Naive thymus-derived CD4-positive, alpha-beta T cell (primary cell): ENCODE results near the gene MTMR8. TPM values are rescaled to one million over a fixed set of nuclear protein-coding genes. Genes with fewer than 3 reads are reported as not detected.
A peak's percentile ranks its signal among the peaks of the same experiment; 100 is the strongest.

Experiments
- ATAC-seq: fragments of 150-1000 bp; cut with Tn5 transposase; 2 replicates; pipeline ENCODE4 v1.10.0; 2021; ENCODE audit warnings: mild to moderate bottlenecking, moderate library complexity
- CTCF ChIA-PET: fragments of 350-600 bp; sonication (Branson Sonifier 250); formaldehyde crosslinking; loops from one replicate; lab custom pipeline; 2021; ENCODE audit warnings: antibody characterized with exemption; lab: Charles Lee
- POLR2A ChIA-PET: fragments of 350-600 bp; sonication (Branson Sonifier 250); formaldehyde crosslinking; loops from one replicate; lab custom pipeline; 2021; ENCODE audit warnings: antibody characterized with exemption, inconsistent platforms; lab: Charles Lee
- DNase-seq, 9 donors: peaks; one replicate each; pipeline versions ENCODE4 v3.0.0 to v3.0.0-alpha.2; 2020 to 2022; ENCODE audit warnings: mixed read lengths in 1 of 9
- H3K27ac ChIP-seq: one replicate; pipeline ENCODE4 v1.7.0; 2013; ENCODE audit warnings: mild to moderate bottlenecking, low read depth, low read length, moderate library complexity
- H3K27me3 ChIP-seq, 2 donors: one replicate each; pipeline ENCODE4 v1.7.0; 2013; ENCODE audit warnings: low read length in 2 of 2, mild to moderate bottlenecking in 2 of 2, moderate library complexity in 2 of 2; ENCODE audit not compliant: control insufficient read depth in 2 of 2, insufficient read depth in 2 of 2
- H3K36me3 ChIP-seq, 3 experiments: 1 replicate in 2 of 3; 2 replicates in 1 of 3; pipeline ENCODE4 v1.7.0; 2013; ENCODE audit warnings: low read length in 3 of 3, mild to moderate bottlenecking in 3 of 3, moderate library complexity in 1 of 3; ENCODE audit not compliant: insufficient read depth in 3 of 3, control insufficient read depth in 2 of 3
- H3K4me1 ChIP-seq, 2 donors: one replicate each; pipeline ENCODE4 v1.7.0; 2013; ENCODE audit warnings: low read length in 2 of 2, mild to moderate bottlenecking in 2 of 2, moderate library complexity in 1 of 2; ENCODE audit not compliant: control insufficient read depth in 2 of 2, insufficient read depth in 2 of 2
- H3K4me3 ChIP-seq: 2 replicates; pipeline ENCODE4 v1.7.0; 2013; ENCODE audit warnings: mild to moderate bottlenecking, low read length
- H3K9me3 ChIP-seq, 3 experiments: 1 replicate in 2 of 3; 2 replicates in 1 of 3; pipeline ENCODE4 v1.7.0; 2013; ENCODE audit warnings: low read length in 3 of 3; ENCODE audit not compliant: control insufficient read depth in 2 of 3
- H3K27ac Mint-ChIP-seq, 9 donors: one replicate each; pipeline ENCODE4 v1.8.0; 2020 to 2022; ENCODE audit warnings: mixed read lengths in 9 of 9, mild to moderate bottlenecking in 8 of 9, moderate library complexity in 5 of 9, inconsistent platforms in 2 of 9
- H3K27me3 Mint-ChIP-seq, 5 donors: one replicate each; pipeline ENCODE4 v1.8.0; 2021 to 2022; ENCODE audit warnings: mixed read lengths in 5 of 5, mild to moderate bottlenecking in 1 of 5
- H3K36me3 Mint-ChIP-seq, 5 donors: one replicate each; pipeline ENCODE4 v1.8.0; 2020 to 2022; ENCODE audit warnings: mixed read lengths in 5 of 5, mild to moderate bottlenecking in 3 of 5, inconsistent platforms in 1 of 5
- H3K4me1 Mint-ChIP-seq, 7 donors: one replicate each; pipeline ENCODE4 v1.8.0; 2020 to 2022; ENCODE audit warnings: mixed read lengths in 7 of 7, mild to moderate bottlenecking in 3 of 7, inconsistent platforms in 1 of 7
- H3K4me3 Mint-ChIP-seq, 10 donors: one replicate each; pipeline ENCODE4 v1.8.0; 2020 to 2022; ENCODE audit warnings: mild to moderate bottlenecking in 10 of 10, mixed read lengths in 10 of 10, moderate library complexity in 6 of 10, inconsistent platforms in 2 of 10
- H3K9me3 Mint-ChIP-seq, 11 donors: one replicate each; pipeline ENCODE4 v1.8.0; 2020 to 2022; ENCODE audit warnings: mixed read lengths in 11 of 11, mild to moderate bottlenecking in 4 of 11, inconsistent platforms in 1 of 11, moderate library complexity in 1 of 11
- intact Hi-C, 2 donors: fragments of 100-400 bp; cut with micrococcal nuclease; formaldehyde crosslinking; loops; one replicate each; pipeline ENCODE4 v1.15.1; 2023
- polyA plus RNA-seq, 2 donors: library from polyadenylated mRNA; unstranded; fragments of 300-500 nt; fragmentation: Illumina TruSeq; gene quantifications; one replicate each; pipeline ENCODE4 v1.2.3, GENCODE V29; 2021
- total RNA-seq, 6 experiments: library from RNA in 5 of 6; stranded (reverse) in 5 of 6; gene quantifications; 1 replicate in 5 of 6; 2 replicates in 1 of 6; pipeline ENCODE4 v1.2.3 and lab custom pipeline; 2021 to 2026

MTMR8 gene
- total RNA-seq (1 to 10 TPM; 4.7 to 9.4 (median 7.2) TPM), polyA plus RNA-seq (1 to 10 TPM; 2.7 to 5.1 TPM), total RNA-seq (lab: John Stamatoyannopoulos, UW) (8.6 reads per million, percentile 33 among the genes with 10 or more reads in this experiment)

DNA sequence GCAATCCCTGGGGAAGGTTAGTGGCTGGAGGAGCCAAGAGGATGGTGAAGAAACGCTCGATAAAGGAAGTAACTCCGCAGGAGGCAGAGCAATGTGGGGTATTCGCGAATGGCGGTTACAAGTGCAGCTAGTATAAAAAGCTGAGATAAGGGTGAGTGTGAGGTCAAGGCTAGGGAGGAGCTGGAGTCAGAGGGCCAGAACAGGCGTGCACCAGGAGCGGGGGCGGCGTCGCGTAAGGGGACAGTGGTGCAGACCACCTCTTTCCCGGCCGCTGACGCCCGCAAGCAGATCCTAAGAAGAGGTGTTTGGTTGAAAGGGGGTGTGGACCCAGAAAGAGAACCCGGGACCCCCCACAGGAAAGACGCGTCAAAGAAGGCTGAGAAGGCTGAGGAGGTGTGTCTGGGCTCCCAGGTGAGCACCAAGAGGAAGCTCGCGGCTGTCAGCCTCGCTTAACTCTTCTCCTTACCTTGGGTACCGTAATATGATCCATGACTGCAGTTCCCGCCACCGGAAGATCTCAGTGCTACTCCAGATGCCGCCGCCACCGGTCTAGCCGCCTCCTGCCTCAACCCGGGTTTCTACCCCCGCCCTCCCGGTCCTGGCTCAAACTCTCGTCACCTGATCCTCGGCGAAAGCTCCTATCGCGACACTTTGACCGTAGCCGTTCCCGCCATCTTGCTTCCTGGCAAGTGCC, at the start of gene MTMR8:
TSS of gene MTMR8 (minus strand) at position 579 of the 694 bp plus-strand sequence. CDS start at position 490, 89 bp downstream.
- Mint-ChIP-seq H3K4me3 (peak within 1 kb of the TSS; percentile 89 to 98 (median 94)), H3K27ac (peak within 1 kb of the TSS; percentile 83 to 94 (median 91)), H3K4me1 (peaks cover 15 to 54% (median 45%) of the 10 kb centered on the region in 7 donors), H3K9me3 (peaks cover 0 to 4% (median 0%) of the 10 kb centered on the region in 11 donors), H3K36me3 (peaks cover 0 to 6% (median 0%) of the 10 kb centered on the region in 5 donors), H3K27me3 (no peaks in the 10 kb centered on the region)
- CTCF ChIA-PET: no interaction called here
- H3K9me3 ChIP-seq: no peaks in the 10 kb centered on the region
- no peaks in the 10 kb centered on the region for H3K36me3 ChIP-seq
- DNase-seq (peak; percentile 58 to 83 (median 78)), ATAC-seq (peak; percentile 94)
- no peaks in the 10 kb centered on the region for H3K4me1 ChIP-seq
- peak within 1 kb of the TSS; percentile 66 for H3K4me3 ChIP-seq
- peak within 1 kb of the TSS; percentile 66 for H3K27ac ChIP-seq
- POLR2A ChIA-PET: interaction anchor here (1.3 to 1.9 kb wide), 2 partner anchors 834 to 1140 kb away, joined by 3 to 5 read pairs; partner anchors contain the start of gene LAS1L
- no peaks in the 10 kb centered on the region for H3K27me3 ChIP-seq
- intact Hi-C loops: loop anchor here (1.0 to 5.0 kb wide), 8 partner anchors 190 to 1140 kb away; partner anchors contain the start of genes AMER1 (in 2 of the 2), ZC3H12B (in 2 of the 2) and ZC4H2 (in 2 of the 2)

- H3K4me3 Mint-ChIP-seq: no peak overlapping the region
- H3K27ac Mint-ChIP-seq: no peak overlapping the region
- intact Hi-C loops: no loop called here
These were observed 44.3 kb upstream of the MTMR8 start for GRCh38 chrX:64439551-64439950.

DNA sequence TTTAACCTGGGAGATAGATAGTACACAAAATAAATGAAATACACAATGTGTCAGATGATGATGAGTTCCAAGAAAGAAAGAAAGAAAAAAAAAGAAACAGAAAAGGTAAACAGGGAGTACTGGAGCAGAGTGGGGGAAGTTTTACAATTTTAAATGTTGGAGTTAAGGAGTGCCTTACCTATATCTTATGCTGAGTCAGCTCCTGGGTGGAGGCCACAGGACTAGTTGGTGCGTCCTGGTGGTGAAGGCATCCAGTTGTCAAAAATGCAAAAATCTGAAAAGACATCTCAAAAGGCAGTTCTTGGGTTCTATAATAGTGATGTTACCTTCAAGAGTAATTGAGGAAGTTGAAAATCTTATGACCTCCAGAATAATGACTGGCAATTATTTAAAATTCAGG, 42.4 kb upstream of the MTMR8 start:
- ATAC-seq (no peak), DNase-seq (no peak)
- CTCF ChIA-PET: interaction anchor here (0.5 kb wide), 1 partner anchor 11 kb away, joined by 4 read pairs; no protein-coding TSS in a partner anchor
- Histone ChIP-seq H3K27ac (no peak overlapping the region), H3K27me3 (no peaks in the 10 kb centered on the region), H3K4me1 (no peaks in the 10 kb centered on the region), H3K9me3 (no peaks in the 10 kb centered on the region), H3K36me3 (no peaks in the 10 kb centered on the region), H3K4me3 (no peak overlapping the region)
- POLR2A ChIA-PET: no interaction called here
- Mint-ChIP-seq H3K27ac (no peak overlapping the region), H3K4me3 (no peak overlapping the region), H3K36me3 (no peaks in the 10 kb centered on the region), H3K27me3 (peaks cover 0 to 7% (median 0%) of the 10 kb centered on the region in 5 donors), H3K4me1 (peaks cover 0 to 2% (median 0%) of the 10 kb centered on the region in 7 donors), H3K9me3 (peaks cover 1 to 16% (median 5%) of the 10 kb centered on the region in 11 donors)
- intact Hi-C loops: no loop called here

More at GRCh38 chrX:64439551-64439950, 44.3 kb upstream of the MTMR8 start:
- no peaks in the 10 kb centered on the region for H3K36me3 Mint-ChIP-seq
- H3K27ac ChIP-seq: no peak overlapping the region
- DNase-seq (no peak), ATAC-seq (no peak)
- no peaks in the 10 kb centered on the region for H3K36me3 ChIP-seq
- H3K27me3 ChIP-seq: no peaks in the 10 kb centered on the region
- peaks cover 0 to 2% (median 0%) of the 10 kb centered on the region in 7 donors for H3K4me1 Mint-ChIP-seq
- peaks cover 1 to 18% (median 6%) of the 10 kb centered on the region in 11 donors for H3K9me3 Mint-ChIP-seq
- no peaks in the 10 kb centered on the region for H3K9me3 ChIP-seq
- ChIA-PET POLR2A (no interaction called here), CTCF (no interaction called here)
- H3K4me3 ChIP-seq: no peak overlapping the region
- H3K4me1 ChIP-seq: no peaks in the 10 kb centered on the region
- H3K27me3 Mint-ChIP-seq: peaks cover 0 to 7% (median 0%) of the 10 kb centered on the region in 5 donors

DNA sequence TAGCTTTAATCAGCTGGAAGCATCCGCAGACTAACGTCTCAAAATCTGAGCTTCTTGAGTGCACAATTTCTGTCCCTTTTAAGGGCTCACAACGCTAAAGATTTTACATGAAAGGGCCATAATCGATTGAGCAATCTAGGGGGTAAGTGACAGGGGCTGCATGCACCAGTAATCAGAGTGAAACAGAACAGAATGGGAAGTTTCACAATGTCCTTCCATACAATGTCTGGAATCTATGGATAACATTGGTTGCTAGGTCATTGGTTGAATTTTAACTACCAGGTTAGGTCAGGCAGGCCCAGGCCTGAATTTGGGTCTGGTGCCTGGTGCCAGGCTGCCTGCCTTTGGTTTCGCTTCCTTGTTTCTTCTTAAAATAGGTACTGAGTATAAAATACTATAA, 42.0 kb upstream of the MTMR8 start:
- POLR2A ChIA-PET: no interaction called here
- Mint-ChIP-seq H3K36me3 (no peaks in the 10 kb centered on the region), H3K9me3 (peaks cover 1 to 13% (median 4%) of the 10 kb centered on the region in 11 donors), H3K27me3 (peaks cover 0 to 7% (median 0%) of the 10 kb centered on the region in 5 donors), H3K4me3 (no peak overlapping the region), H3K27ac (no peak overlapping the region), H3K4me1 (peaks cover 0 to 2% (median 0%) of the 10 kb centered on the region in 7 donors)
- H3K9me3 ChIP-seq: no peaks in the 10 kb centered on the region
- H3K27me3 ChIP-seq: no peaks in the 10 kb centered on the region
- no peak overlapping the region for H3K27ac ChIP-seq
- no peaks in the 10 kb centered on the region for H3K36me3 ChIP-seq
- intact Hi-C loops: no loop called here
- DNase-seq (no peak), ATAC-seq (no peak)
- no peak overlapping the region for H3K4me3 ChIP-seq
- no peaks in the 10 kb centered on the region for H3K4me1 ChIP-seq
- CTCF ChIA-PET: interaction anchor here (0.5 kb wide), 1 partner anchor 11 kb away, joined by 4 read pairs; no protein-coding TSS in a partner anchor

- Histone ChIP-seq H3K9me3 (no peaks in the 10 kb centered on the region), H3K27ac (no peak overlapping the region), H3K36me3 (no peaks in the 10 kb centered on the region), H3K4me3 (no peak overlapping the region), H3K27me3 (no peaks in the 10 kb centered on the region), H3K4me1 (no peaks in the 10 kb centered on the region)
- ChIA-PET POLR2A (no interaction called here), CTCF (interaction anchor here (0.6 kb wide), 1 partner anchor 331 kb away, joined by 3 read pairs; no protein-coding TSS in a partner anchor)
- no peak overlapping the region for H3K4me3 Mint-ChIP-seq
- peaks cover 0 to 8% (median 0%) of the 10 kb centered on the region in 11 donors for H3K9me3 Mint-ChIP-seq
- no peaks in the 10 kb centered on the region for H3K27me3 Mint-ChIP-seq
- DNase-seq (no peak), ATAC-seq (no peak)
- intact Hi-C loops: no loop called here
- no peaks in the 10 kb centered on the region for H3K36me3 Mint-ChIP-seq
- no peak overlapping the region for H3K27ac Mint-ChIP-seq
- peaks cover 0 to 4% (median 0%) of the 10 kb centered on the region in 7 donors for H3K4me1 Mint-ChIP-seq
These were observed 33.1 kb upstream of the MTMR8 start for GRCh38 chrX:64428371-64428770.

DNA sequence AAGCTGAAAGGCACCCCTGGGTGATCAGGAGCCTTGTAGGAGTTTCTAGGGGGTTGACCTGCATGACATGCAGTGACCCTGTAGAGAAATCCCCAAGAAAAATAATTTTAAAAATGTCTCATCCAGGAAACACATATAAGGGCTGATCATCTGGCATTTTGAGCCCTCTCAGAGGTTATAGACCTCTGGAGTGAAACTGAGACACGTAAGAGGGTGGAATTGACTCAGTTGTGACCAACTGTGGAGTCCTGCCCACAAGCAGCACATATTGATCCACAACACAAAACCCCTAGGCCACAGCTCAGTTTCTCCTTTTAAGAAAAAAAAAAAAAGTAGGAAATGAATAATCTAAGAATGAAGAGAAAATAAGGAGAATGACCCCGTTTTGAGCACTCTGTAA, 32.5 kb upstream of the MTMR8 start:
- H3K36me3 ChIP-seq: no peaks in the 10 kb centered on the region
- DNase-seq: no peak
- POLR2A ChIA-PET: no interaction called here
- no peak overlapping the region for H3K27ac ChIP-seq
- peaks cover 0 to 8% (median 0%) of the 10 kb centered on the region in 11 donors for H3K9me3 Mint-ChIP-seq
- H3K4me1 ChIP-seq: no peaks in the 10 kb centered on the region
- intact Hi-C loops: no loop called here
- H3K4me1 Mint-ChIP-seq: peaks cover 0 to 4% (median 0%) of the 10 kb centered on the region in 7 donors
- H3K27me3 Mint-ChIP-seq: no peaks in the 10 kb centered on the region
- no peaks in the 10 kb centered on the region for H3K36me3 Mint-ChIP-seq
- ATAC-seq: no peak
- no peak overlapping the region for H3K27ac Mint-ChIP-seq
- CTCF ChIA-PET: interaction anchor here (0.6 to 0.7 kb wide), 2 partner anchors 10 to 330 kb away, joined by 3 to 8 read pairs; no protein-coding TSS in a partner anchor
- no peak overlapping the region for H3K4me3 ChIP-seq
- H3K4me3 Mint-ChIP-seq: no peak overlapping the region
- no peaks in the 10 kb centered on the region for H3K9me3 ChIP-seq
- H3K27me3 ChIP-seq: no peaks in the 10 kb centered on the region
